Mesothelial cell of epicardium (in vitro differentiated cells): Measurements from ENCODE around the gene ZBED1. TPM values are rescaled to one million over a fixed set of nuclear protein-coding genes. Genes with fewer than 3 reads are reported as not detected.
A peak's percentile ranks its signal among the peaks of the same experiment; 100 is the strongest.
"Not testable (repeated sequence)": the region's sequence is repeated elsewhere in the genome, so short reads cannot be mapped to it uniquely, and the experiment has no call there.

Experiments used
- DNase-seq, 2 experiments: peaks; one replicate each; pipeline ENCODE4 v3.0.0; 2021; ENCODE audit warnings: low spot score in 2 of 2; ENCODE audit not compliant: unreplicated experiment in 2 of 2
- H3K27ac Mint-ChIP-seq: 2 replicates; pipeline ENCODE4 v1.8.0; 2021; ENCODE audit warnings: mixed read lengths
- H3K27me3 Mint-ChIP-seq: 2 replicates; pipeline ENCODE4 v1.8.0; 2021; ENCODE audit warnings: low read depth, mixed read lengths
- H3K36me3 Mint-ChIP-seq: 2 replicates; pipeline ENCODE4 v1.8.0; 2021; ENCODE audit warnings: mixed read lengths
- H3K4me1 Mint-ChIP-seq: 2 replicates; pipeline ENCODE4 v1.8.0; 2021; ENCODE audit warnings: mixed read lengths
- H3K4me3 Mint-ChIP-seq: 2 replicates; pipeline ENCODE4 v1.8.0; 2021; ENCODE audit warnings: mild to moderate bottlenecking, moderate library complexity, mixed read lengths
- H3K9me3 Mint-ChIP-seq: 2 replicates; pipeline ENCODE4 v1.8.0; 2021; ENCODE audit warnings: mixed read lengths
- CTCF ChIP-seq: fragments of 200-600 bp; sonication (generic); IDR thresholded peaks from one replicate; pipeline ENCODE4 v1.5.0; 2021; ENCODE audit warnings: antibody characterized with exemption; ENCODE audit not compliant: unreplicated experiment
- total RNA-seq: library from RNA; stranded (reverse); gene quantifications from 3 replicates; pipeline ENCODE4 v1.2.1, GENCODE V29; 2021

Gene ZBED1
- total RNA-seq, 1 donor from 2014 or later, result 46.3 TPM

GRCh38 chrX:2464677-2465166, 36.1 kb downstream of the ZBED1 start:
- Mint-ChIP-seq H3K4me1 (peaks cover 12% of the 10 kb centered on the region), H3K36me3 (peaks cover 8% of the 10 kb centered on the region), H3K9me3 (peaks cover under 1% of the 10 kb centered on the region), H3K4me3 (no peak overlapping the region), H3K27ac (no peak overlapping the region), H3K27me3 (no peaks in the 10 kb centered on the region)
- DNase-seq, result no peak
- TF ChIP-seq CTCF, result no peak

GRCh38 chrX:2463973-2464676, 36.7 kb downstream of the ZBED1 start:
- DNase-seq, result no peak
- no peak overlapping the region for H3K27ac Mint-ChIP-seq
- H3K27me3 Mint-ChIP-seq, result no peaks in the 10 kb centered on the region
- no peak for TF ChIP-seq CTCF
- H3K4me3 Mint-ChIP-seq, result no peak overlapping the region
- peaks cover 4% of the 10 kb centered on the region for H3K36me3 Mint-ChIP-seq
- peaks cover 12% of the 10 kb centered on the region for H3K4me1 Mint-ChIP-seq
- H3K9me3 Mint-ChIP-seq, result no peaks in the 10 kb centered on the region

- Mint-ChIP-seq H3K4me1 (peaks cover 12% of the 10 kb centered on the region), H3K27ac (peak overlapping the region; percentile 74)
- not testable (repeated sequence) for H3K36me3 Mint-ChIP-seq, H3K4me3 Mint-ChIP-seq, H3K9me3 Mint-ChIP-seq, DNase-seq, H3K27me3 Mint-ChIP-seq
These were observed 37.3 kb downstream of the ZBED1 start for GRCh38 chrX:2463481-2463880.

GRCh38 chrX:2462780-2463179, 38.0 kb downstream of the ZBED1 start:
- Mint-ChIP-seq H3K4me3 (no peak overlapping the region), H3K27me3 (no peaks in the 10 kb centered on the region), H3K27ac (peak overlapping the region; percentile 82), H3K4me1 (peaks cover 12% of the 10 kb centered on the region), H3K9me3 (peaks cover 4% of the 10 kb centered on the region), H3K36me3 (peaks cover 4% of the 10 kb centered on the region)
- TF ChIP-seq CTCF, result no peak
- no peak for DNase-seq

- TF ChIP-seq CTCF, result no peak
- no peak overlapping the region for H3K4me3 Mint-ChIP-seq
- no peak for DNase-seq
- peaks cover 4% of the 10 kb centered on the region for H3K9me3 Mint-ChIP-seq
- H3K36me3 Mint-ChIP-seq, result peaks cover 4% of the 10 kb centered on the region
- peak overlapping the region; percentile 37 for H3K27ac Mint-ChIP-seq
- no peaks in the 10 kb centered on the region for H3K27me3 Mint-ChIP-seq
- H3K4me1 Mint-ChIP-seq, result peaks cover 12% of the 10 kb centered on the region
These were observed 38.7 kb downstream of the ZBED1 start for GRCh38 chrX:2462074-2462473.

DNA sequence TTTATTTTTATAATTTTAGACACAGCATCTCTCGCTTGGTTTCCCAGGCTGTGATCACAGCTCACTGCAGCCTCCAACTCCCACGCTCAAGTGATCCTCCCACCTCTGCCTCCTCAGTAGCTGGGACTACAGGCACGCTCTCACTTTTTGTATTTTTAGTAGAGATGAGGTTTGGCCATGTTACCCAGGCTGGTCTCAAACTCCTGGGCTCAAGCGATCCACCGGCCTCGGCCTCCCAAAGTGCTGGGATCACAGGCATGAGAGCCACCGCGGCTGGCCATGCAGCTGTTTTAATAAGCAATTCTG, 39.1 kb downstream of the ZBED1 start:
- Mint-ChIP-seq H3K36me3 (peaks cover 4% of the 10 kb centered on the region), H3K27ac (peak overlapping the region; percentile 37), H3K4me3 (no peak overlapping the region), H3K9me3 (peaks cover 4% of the 10 kb centered on the region), H3K4me1 (peaks cover 12% of the 10 kb centered on the region), H3K27me3 (no peaks in the 10 kb centered on the region)
- no peak for TF ChIP-seq CTCF
- DNase-seq, result no peak

DNA sequence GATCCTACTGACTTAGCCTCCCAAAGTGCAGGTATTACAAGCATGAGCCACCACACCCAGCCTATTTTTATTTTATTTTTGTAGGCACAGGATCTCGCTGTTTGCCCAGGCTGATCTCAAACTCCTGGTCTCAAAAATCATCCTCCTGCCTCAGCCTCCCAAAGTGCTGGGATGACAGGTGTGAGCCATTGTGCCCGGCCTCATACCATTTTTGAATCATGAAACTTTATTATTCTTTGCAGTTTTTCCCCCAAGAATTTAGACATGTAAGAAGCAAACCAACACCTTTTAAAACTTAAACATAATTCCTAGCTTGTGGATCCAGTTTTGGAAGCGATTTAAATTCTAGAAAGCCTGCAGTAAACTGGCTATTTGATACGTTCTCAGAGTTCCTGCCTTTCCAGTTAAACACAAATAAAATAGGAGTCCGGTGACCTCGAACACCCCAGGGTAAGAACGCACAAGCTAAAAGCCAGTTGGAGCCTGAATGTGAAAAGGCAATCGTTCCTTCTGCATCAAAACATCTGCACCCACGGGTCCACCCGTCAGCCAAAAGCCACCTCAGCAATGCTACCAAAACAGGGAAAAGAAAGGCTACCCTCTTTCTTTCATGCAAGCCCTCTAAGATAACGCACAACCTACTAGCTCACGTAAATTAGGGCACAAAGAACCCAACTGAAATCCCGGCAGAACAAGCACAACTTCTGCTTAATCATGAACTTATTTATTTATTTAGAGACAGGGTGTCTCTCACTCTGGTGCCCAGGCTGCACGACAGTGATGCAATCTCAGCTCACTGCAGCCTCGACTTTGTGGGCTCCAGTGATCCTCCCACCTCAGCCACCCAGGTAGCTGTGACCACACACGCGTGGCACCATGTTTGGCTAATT, 39.7 kb downstream of the ZBED1 start:
- not testable (repeated sequence) for H3K27me3 Mint-ChIP-seq, DNase-seq, H3K36me3 Mint-ChIP-seq, H3K9me3 Mint-ChIP-seq, H3K4me3 Mint-ChIP-seq, H3K27ac Mint-ChIP-seq
- H3K4me1 Mint-ChIP-seq, result peaks cover 12% of the 10 kb centered on the region

DNA sequence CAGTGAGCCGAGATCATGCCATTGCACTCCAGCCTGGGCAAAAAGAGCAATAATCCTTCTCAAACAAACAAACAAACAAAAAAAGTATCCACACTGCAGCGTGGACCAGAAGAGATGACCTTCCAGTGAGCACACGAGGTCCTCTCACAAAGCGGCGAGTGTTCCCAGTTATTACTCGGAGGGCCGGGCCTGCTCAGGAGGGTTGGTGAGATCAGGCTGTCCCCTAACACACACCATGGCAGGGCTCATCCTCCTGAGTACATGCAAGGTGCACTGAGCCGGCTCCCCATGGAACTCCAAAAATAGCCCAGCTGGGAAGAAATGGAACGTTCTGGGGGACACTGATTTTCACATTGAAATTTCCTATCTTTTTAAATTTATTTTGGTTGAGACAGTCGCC, 40.7 kb downstream of the ZBED1 start:
- H3K4me1 Mint-ChIP-seq, result peaks cover 12% of the 10 kb centered on the region
- H3K27me3 Mint-ChIP-seq, DNase-seq, H3K4me3 Mint-ChIP-seq, H3K36me3 Mint-ChIP-seq, H3K9me3 Mint-ChIP-seq: not testable (repeated sequence)
- peak overlapping the region; percentile 47 for H3K27ac Mint-ChIP-seq
